ENCODE measurements around the gene N4BP2. TPM values are rescaled to one million over a fixed set of nuclear protein-coding genes. Genes with fewer than 3 reads are reported as not detected.

N4BP2 gene
- total RNA-seq, 1 experiment from 2014 or later = 3.9 TPM

GRCh38 chr4:40190019-40190418 lies 133.4 kb downstream of the N4BP2 start:
- no TSS peak for BruUV-seq (replicated peaks)

DNA sequence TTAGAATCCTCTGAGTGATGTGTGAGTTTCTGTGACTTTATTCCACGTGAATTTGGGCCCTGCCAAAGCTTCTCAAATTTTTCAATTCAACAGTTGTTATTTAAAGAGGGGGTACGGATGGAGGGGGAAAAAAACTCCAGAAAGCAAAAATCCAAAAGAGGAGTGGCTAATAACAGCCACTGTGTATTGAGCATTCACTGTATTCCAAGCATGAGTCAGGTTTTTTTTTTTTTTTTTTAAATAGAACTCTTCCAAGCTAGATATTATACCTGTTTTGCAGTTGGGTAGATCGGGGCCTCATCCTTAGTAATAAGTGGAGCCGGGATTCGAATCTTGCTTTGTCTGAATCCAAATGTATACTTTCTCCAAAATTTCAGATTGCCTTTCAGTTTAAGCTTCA lies 133.8 kb downstream of the N4BP2 start:
- H2AFZ ChIP-seq (ENCODE audit: low read length) = peak overlapping the region; percentile 19
- peak overlapping the region; percentile 52; the same call in 1 of the 2 replicates for H3K4me3 ChIP-seq (ENCODE audit: low read length)
- H3K27ac ChIP-seq (ENCODE audit: low read length) = peak overlapping the region; percentile 94
- ChIA-PET POLR2A (ENCODE audit: unreplicated experiment) (interaction anchor here (0.5 to 0.6 kb wide), 3 partner anchors 95 to 144 kb away, joined by 4 to 10 read pairs (median 4); no protein-coding TSS in a partner anchor), CTCF (no interaction called here)
- no peaks in the 10 kb centered on the region for H3K36me3 ChIP-seq (ENCODE audit: low read depth, low read length)
- no peak for DNase-seq
- intact Hi-C loops (cut with micrococcal nuclease) = loop anchor here (2.0 kb wide), 3 partner anchors 64 to 126 kb away; no protein-coding TSS in a partner anchor
- no peaks in the 10 kb centered on the region for H4K20me1 ChIP-seq (ENCODE audit: low read length)
- H3K4me2 ChIP-seq (ENCODE audit: low read length) = peak overlapping the region; percentile 73
- H3K27me3 ChIP-seq (ENCODE audit: low read length) = no peaks in the 10 kb centered on the region
- H3K9me3 ChIP-seq (ENCODE audit: low read length) = no peaks in the 10 kb centered on the region
- no peaks in the 10 kb centered on the region for H3K79me2 ChIP-seq (ENCODE audit: low read length)
- ATAC-seq = peak; percentile 16
- H3F3A ChIP-seq (ENCODE audit: low read length, unreplicated experiment) = no peaks in the 10 kb centered on the region
- peaks cover 32% of the 10 kb centered on the region for H3K4me1 ChIP-seq (ENCODE audit: insufficient read depth, low read length)
- peak overlapping the region; percentile 84 for H3K9ac ChIP-seq (ENCODE audit: low read length)
- TF ChIP-seq EZH2 (IDR thresholded peaks at IDR 0.05; ENCODE audit: low read length, unreplicated experiment) = no peak
- TF ChIP-seq, protein P1, sequence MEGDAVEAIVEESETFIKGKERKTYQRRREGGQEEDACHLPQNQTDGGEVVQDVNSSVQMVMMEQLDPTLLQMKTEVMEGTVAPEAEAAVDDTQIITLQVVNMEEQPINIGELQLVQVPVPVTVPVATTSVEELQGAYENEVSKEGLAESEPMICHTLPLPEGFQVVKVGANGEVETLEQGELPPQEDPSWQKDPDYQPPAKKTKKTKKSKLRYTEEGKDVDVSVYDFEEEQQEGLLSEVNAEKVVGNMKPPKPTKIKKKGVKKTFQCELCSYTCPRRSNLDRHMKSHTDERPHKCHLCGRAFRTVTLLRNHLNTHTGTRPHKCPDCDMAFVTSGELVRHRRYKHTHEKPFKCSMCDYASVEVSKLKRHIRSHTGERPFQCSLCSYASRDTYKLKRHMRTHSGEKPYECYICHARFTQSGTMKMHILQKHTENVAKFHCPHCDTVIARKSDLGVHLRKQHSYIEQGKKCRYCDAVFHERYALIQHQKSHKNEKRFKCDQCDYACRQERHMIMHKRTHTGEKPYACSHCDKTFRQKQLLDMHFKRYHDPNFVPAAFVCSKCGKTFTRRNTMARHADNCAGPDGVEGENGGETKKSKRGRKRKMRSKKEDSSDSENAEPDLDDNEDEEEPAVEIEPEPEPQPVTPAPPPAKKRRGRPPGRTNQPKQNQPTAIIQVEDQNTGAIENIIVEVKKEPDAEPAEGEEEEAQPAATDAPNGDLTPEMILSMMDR (conservative IDR thresholded peaks at IDR 0.05; ENCODE audit: low read depth, low read length) = no peak
- no peak for TF ChIP-seq EZH2phosphoT487 (IDR thresholded peaks at IDR 0.05; ENCODE audit: borderline replicate concordance, low read length)
- no TSS peak for BruUV-seq (replicated peaks)
- no peaks in the 10 kb centered on the region for H3K9me2 ChIP-seq (replicated peaks; ENCODE audit: low read length)

More at GRCh38 chr4:40190019-40190418, 133.4 kb downstream of the N4BP2 start:
- Histone ChIP-seq H3K27ac (ENCODE audit: low read length) (peak overlapping the region; percentile 94), H3K4me2 (ENCODE audit: low read length) (peak overlapping the region; percentile 73), H3K9me2 (replicated peaks; ENCODE audit: low read length) (no peaks in the 10 kb centered on the region), H3K27me3 (ENCODE audit: low read length) (no peaks in the 10 kb centered on the region), H3K9me3 (ENCODE audit: low read length) (no peaks in the 10 kb centered on the region), H3K36me3 (ENCODE audit: low read depth, low read length) (no peaks in the 10 kb centered on the region), H3F3A (ENCODE audit: low read length, unreplicated experiment) (no peaks in the 10 kb centered on the region), H4K20me1 (ENCODE audit: low read length) (no peaks in the 10 kb centered on the region), H2AFZ (ENCODE audit: low read length) (no peak overlapping the region; the same call in 1 of the 2 replicates), H3K9ac (ENCODE audit: low read length) (peak overlapping the region; percentile 84), H3K4me3 (ENCODE audit: low read length) (no peak overlapping the region), H3K79me2 (ENCODE audit: low read length) (no peaks in the 10 kb centered on the region), H3K4me1 (ENCODE audit: insufficient read depth, low read length) (peaks cover 32% of the 10 kb centered on the region)
- TF ChIP-seq EZH2phosphoT487 (IDR thresholded peaks at IDR 0.05; ENCODE audit: borderline replicate concordance, low read length) = no peak
- TF ChIP-seq EZH2 (IDR thresholded peaks at IDR 0.05; ENCODE audit: low read length, unreplicated experiment) = no peak
- TF ChIP-seq, protein P1 (conservative IDR thresholded peaks at IDR 0.05; ENCODE audit: low read depth, low read length) = no peak
- ATAC-seq (peak; percentile 27), DNase-seq (peak; percentile 42)
- POLR2A ChIA-PET (ENCODE audit: unreplicated experiment) = no interaction called here
- CTCF ChIA-PET = interaction anchor here (0.6 kb wide), 1 partner anchor 62 kb away, joined by 13 read pairs; no protein-coding TSS in a partner anchor
- intact Hi-C loops (cut with micrococcal nuclease) = loop anchor here (2.0 kb wide), 3 partner anchors 65 to 127 kb away; no protein-coding TSS in a partner anchor

Measured in PC-3 (cell line).